ENCODE data around the gene FRMD1.

GRCh38 chr6:168123165-168123911, 44.3 kb upstream of the FRMD1 start:
- TF ChIP-seq POLR2A (IDR thresholded peaks at IDR 0.05; ENCODE audit: low read length) (no peak), GATA1 (IDR thresholded peaks at IDR 0.05; ENCODE audit: low read depth, low read length) (no peak)
